Measurements from ENCODE around the gene KIAA1328.

DNA sequence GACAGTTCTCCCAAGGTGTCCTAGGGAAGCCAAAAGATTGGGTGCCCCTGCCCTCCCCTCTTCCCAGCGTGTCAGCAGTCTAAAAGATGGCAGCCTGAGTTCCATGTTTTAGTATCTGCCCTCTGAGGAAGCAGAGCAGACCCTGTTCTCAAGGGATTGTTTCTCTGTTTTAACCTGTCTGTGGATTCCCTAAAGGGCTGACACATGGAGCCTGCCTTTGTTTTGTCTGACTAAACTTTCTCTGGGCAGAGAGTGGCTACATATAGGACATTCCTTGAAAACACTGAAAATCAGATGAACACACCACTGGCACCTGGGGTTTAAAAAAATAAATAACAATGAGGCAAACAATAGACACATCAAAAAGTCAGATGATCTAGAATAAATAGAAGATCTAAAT is 337.6 kb downstream of the KIAA1328 start:
- TF ChIP-seq EP300 (IDR thresholded peaks at IDR 0.05) (no peak), CTCF (IDR thresholded peaks at IDR 0.05) (no peak)
